AG09319 (cell line): Measurements from ENCODE around the gene ALOX5AP.

Experiments used
- DNase-seq: peaks from one replicate; pipeline ENCODE4 v3.0.0-alpha.2; 2010; ENCODE audit warnings: low read depth; ENCODE audit errors: extremely low read depth
- TF ChIP-seq, protein P1 (sequence below): IDR thresholded peaks from 2 replicates; pipeline ENCODE4 v1.5.1; 2011; ENCODE audit warnings: low read depth, mild to moderate bottlenecking, inconsistent platforms, low read length, moderate library complexity

Gene ALOX5AP

DNA sequence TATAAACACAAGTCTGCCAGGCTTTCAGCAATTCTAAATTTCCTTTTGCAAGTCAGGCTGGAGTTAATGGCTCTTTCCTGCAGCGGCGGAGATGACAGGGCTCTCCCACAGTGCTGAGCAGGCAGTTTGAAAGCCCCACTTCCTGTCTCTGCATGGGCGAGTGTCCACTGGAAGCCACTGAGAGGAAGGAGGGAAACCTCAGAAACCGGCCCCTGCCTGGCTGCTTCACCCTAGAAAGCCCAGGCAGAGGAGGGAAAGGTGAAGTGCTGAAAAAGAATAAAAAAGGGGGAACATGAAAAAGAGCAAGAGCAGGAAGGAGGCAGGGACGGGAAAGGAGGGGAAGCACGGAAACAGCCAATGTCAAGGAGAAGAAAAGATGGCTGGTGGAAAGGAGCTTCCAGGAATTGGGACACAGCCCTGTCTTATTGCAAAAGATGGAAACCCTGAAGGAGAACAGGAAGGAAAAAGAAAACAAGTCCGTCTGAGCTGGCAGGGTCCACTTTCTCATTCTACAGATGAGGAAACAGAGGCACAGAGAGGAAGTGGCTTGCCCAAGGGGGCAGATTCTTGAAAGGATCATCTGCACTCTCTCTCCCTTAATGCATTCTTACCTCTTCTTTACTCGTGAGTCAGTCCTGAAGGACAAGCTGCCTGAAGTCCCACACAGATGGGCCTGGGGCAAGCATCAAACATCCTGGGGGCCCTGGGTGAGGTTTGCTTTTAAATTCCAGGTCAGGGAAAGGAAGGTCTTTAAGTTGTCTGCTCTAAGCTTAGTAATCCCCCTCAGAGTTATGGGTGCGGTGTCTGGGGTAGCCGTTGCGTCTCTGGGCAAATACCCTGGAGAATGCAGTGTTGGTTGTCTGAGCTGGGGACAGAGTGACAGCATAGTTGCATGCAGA lies 38.8 kb upstream of the ALOX5AP start:
- TF ChIP-seq, protein P1, sequence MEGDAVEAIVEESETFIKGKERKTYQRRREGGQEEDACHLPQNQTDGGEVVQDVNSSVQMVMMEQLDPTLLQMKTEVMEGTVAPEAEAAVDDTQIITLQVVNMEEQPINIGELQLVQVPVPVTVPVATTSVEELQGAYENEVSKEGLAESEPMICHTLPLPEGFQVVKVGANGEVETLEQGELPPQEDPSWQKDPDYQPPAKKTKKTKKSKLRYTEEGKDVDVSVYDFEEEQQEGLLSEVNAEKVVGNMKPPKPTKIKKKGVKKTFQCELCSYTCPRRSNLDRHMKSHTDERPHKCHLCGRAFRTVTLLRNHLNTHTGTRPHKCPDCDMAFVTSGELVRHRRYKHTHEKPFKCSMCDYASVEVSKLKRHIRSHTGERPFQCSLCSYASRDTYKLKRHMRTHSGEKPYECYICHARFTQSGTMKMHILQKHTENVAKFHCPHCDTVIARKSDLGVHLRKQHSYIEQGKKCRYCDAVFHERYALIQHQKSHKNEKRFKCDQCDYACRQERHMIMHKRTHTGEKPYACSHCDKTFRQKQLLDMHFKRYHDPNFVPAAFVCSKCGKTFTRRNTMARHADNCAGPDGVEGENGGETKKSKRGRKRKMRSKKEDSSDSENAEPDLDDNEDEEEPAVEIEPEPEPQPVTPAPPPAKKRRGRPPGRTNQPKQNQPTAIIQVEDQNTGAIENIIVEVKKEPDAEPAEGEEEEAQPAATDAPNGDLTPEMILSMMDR: no peak
- DNase-seq: no peak

DNA sequence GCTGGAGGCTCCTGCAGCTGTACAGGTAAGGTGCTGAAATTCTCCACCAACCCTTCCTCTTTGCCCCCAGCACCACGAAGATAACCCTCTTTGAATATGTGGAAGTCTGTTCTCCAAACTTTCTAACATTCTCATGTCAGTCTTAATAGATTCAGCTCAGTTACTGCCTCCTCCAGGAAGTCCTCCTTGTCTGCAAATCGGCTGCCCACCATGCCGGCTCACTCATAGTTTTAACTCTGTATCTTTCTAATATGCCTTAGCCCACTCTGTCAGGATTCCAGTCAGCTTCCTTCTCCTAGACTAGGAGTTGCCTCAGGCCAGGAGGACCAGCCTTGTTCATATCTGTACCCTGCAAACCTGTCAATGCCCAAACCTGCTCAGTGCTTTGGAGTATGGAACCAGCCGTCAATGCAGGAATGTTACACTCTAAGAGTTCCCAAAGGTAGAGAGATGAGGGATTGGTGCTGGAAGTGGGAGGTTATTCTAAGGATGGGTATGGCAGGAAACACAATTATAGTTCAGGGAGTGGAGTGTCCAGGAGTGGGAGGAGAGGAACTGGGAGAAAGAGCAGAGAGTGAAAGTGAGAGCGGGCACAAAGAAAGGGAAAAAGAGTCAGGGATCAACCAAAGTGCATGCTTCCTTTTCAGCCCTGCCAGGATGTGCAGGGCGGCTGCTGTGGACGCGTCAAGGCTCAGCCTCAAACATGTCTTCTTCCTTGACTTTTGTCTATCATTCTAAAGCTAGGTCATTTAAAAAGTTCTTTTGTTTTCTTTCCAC lies 38.0 kb upstream of the ALOX5AP start:
- no peak for DNase-seq
- TF ChIP-seq, protein P1: no peak

DNA sequence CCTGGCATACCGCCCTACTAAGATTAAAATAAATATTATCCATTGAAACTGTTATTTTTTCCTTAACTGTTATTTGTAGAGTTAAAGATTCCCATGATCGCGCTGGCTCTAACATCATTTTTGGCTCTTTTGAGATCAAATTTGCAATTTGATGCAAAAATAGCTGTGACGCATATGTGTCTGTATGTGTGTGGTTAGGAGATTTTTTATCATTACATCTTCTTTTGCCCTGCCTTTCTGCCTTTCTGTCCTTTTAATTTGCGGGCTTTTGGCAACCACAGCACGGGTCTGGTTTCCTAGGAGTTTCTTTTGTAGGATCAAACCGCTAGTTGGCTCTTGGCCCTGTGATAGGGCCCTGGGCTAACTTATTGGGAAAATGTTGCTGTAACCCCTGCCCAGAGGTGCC lies 37.3 kb upstream of the ALOX5AP start:
- DNase-seq: peak; percentile 32
- TF ChIP-seq, protein P1: no peak

DNA sequence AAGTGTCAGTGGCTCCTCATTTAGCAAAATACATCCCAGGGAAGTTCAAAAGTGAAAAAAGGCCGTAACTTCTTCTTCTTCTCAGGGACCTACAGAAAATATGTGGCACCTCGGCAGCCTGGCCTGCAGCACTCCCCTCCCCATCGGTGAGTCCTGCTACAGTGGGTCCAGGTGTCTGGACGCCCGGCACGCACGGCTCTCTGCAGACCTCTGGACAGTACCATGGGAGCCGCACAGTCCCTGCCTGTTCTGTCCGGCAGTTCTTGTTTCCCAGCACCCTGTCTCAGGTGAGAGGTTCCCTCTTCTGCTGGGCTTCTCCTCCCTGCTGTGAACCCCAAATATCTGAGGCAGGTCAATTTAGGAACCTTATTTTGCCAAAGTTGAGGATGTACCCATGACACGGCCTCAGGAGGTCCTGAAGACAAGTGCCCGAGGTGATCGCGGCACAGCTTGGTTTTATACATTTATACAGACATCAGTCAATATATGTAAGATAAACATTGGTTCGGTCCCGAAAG lies 36.8 kb upstream of the ALOX5AP start:
- TF ChIP-seq, protein P1: no peak
- DNase-seq: no peak

DNA sequence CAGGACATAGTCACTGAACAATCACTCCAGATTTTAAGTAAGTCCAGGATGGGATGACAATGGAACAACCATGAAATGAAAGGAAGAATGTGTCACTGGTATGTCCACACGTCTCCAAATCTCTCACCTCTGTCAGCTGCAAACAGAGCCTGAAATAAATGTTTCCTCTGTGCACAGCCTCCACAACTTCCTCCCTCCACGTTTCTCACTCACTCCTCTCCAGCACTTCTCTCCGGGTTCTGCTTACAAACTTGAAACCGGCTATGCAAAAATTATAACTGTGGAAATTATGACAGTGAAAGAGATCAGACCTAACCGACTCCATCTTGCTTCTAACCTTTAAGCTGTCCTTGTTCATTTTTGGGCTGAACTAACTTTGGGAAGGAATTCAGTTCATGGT lies 35.0 kb upstream of the ALOX5AP start:
- TF ChIP-seq, protein P1: no peak
- DNase-seq: no peak

DNA sequence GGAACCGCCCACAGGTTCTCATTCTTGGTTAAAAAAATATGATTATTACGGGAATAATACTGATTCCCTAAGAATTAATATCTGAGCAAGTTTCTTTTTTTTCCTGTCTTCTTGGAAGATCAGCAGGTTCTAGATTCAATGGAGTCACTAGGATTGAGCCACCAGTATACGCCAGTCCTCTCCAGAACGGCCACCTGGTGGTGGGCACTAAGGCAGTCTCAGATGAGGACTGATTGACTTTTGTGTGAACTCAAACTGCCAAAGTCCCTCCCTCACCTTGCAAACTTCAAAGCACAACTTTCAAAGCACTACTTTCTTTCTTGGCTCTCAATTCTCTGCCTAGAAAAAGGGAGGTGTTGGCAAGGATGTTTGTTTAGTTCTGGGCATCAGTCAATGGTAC lies 33.3 kb upstream of the ALOX5AP start:
- TF ChIP-seq, protein P1: no peak
- DNase-seq: no peak

DNA sequence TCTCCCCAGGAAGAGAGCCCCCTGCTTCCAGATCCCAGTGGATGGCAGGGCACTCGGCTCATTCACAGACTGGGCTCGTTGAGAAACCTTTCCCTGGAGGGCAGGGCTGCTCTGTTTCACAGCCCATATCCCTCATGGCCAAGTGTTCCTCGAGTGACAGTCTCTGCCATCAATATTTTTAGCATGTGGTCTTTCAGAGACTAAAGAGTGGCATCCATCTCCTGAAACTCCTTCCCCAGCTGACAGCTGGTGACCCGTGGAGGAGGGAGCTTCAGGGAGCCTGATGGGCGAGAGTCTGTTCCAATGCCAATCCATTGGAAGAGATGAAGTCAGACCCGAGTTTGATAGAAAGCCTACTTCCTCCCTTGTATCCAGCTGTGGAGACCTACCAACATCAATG lies 30.7 kb upstream of the ALOX5AP start:
- no peak for DNase-seq
- TF ChIP-seq, protein P1: no peak
